SH-SY5Y (cell line): Measurements from ENCODE around the gene CNN3.

ENCODE experiments used
- GATA2 ChIP-seq: IDR thresholded peaks from 2 replicates; pipeline ENCODE4 v1.6.1; 2011; ENCODE audit warnings: mild to moderate bottlenecking, low read depth, low read length
- GATA3 ChIP-seq: IDR thresholded peaks from 2 replicates; pipeline ENCODE4 v1.6.1; 2011; ENCODE audit warnings: low read depth, mild to moderate bottlenecking, low read length, moderate library complexity

DNA sequence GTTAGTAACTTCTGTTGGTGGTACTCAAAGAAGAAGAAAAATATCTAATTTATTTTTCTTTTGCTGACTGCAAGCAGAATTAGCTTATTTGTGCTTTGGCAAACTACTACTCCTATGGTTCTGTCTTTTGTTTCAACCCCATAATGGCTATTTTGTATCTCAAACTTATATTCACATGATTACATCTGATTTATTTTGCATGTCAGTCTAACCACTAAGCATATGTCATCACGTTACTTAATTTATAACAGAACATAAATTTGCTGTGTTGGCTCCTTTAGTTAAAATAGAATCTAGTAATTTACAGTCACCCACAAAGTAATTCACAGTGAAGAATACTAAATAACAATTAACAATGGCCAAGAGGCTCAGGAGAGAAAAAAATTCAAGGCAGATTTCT lies 39.1 kb upstream of the CNN3 start:
- no peak for TF ChIP-seq GATA3
- no peak for TF ChIP-seq GATA2
